Suprapubic skin (tissue), 4 donors: ENCODE measurements around the gene ATPAF1. TPM values are rescaled to one million over a fixed set of nuclear protein-coding genes. Genes with fewer than 3 reads are reported as not detected.

ENCODE experiments used
- DNase-seq, 2 donors: peaks; one replicate each; pipeline ENCODE4 v3.0.0-alpha.2; 2019; ENCODE audit warnings: low spot score in 2 of 2
- H3K27ac ChIP-seq: fragments of 200-600 bp; sonication (generic); one replicate; pipeline ENCODE4 v1.5.1; 2019
- H3K27me3 ChIP-seq: fragments of 200-600 bp; sonication (generic); one replicate; pipeline ENCODE4 v1.5.1; 2019
- H3K36me3 ChIP-seq: fragments of 200-600 bp; sonication (generic); one replicate; pipeline ENCODE4 v1.5.1; 2019
- H3K4me1 ChIP-seq: fragments of 200-600 bp; sonication (generic); one replicate; pipeline ENCODE4 v1.5.1; 2019
- H3K4me3 ChIP-seq: fragments of 200-600 bp; sonication (generic); one replicate; pipeline ENCODE4 v1.5.1; 2019; ENCODE audit warnings: mild to moderate bottlenecking
- H3K9me3 ChIP-seq: fragments of 200-600 bp; sonication (generic); one replicate; pipeline ENCODE4 v1.5.1; 2019
- CTCF ChIP-seq, 2 donors: fragments of 200-600 bp in 1 of 2; fragments of 450-650 bp in 1 of 2; sonication (generic) in 1 of 2; IDR thresholded peaks; one replicate each; pipeline ENCODE4 v1.5.1; 2016 to 2019; ENCODE audit warnings: antibody characterized with exemption in 2 of 2, mild to moderate bottlenecking in 1 of 2, moderate library complexity in 1 of 2
- EP300 ChIP-seq: sonication (generic); formaldehyde crosslinking; IDR thresholded peaks from one replicate; pipeline ENCODE4 v1.6.1; 2017; ENCODE audit warnings: antibody characterized with exemption
- POLR2A ChIP-seq, 2 donors: fragments of 450-650 bp; IDR thresholded peaks; one replicate each; pipeline ENCODE4 v1.6.1; 2017; ENCODE audit warnings: antibody characterized with exemption in 2 of 2, mild to moderate bottlenecking in 2 of 2, moderate library complexity in 2 of 2
- POLR2AphosphoS5 ChIP-seq, 3 donors: sonication (generic); formaldehyde crosslinking; IDR thresholded peaks; one replicate each; pipeline ENCODE4 v1.6.1; 2017; ENCODE audit warnings: antibody characterized with exemption in 3 of 3
- WGBS: methylation state at CpG from one replicate; pipeline ENCODE4 v1.1.5; 2018; 5-methylcytosine and 5-hydroxymethylcytosine counted together
- total RNA-seq, 4 donors: library from RNA; depleted of rRNA; stranded (reverse); fragments of >200 nt; gene quantifications; one replicate each; pipeline ENCODE4 v1.1.0, GENCODE V29; 2016

The ATPAF1 gene
- total RNA-seq, 4 donors from 2014 or later, result 29.0 to 43.6 (median 30.9) TPM

- Histone ChIP-seq H3K4me3 (no peak overlapping the region), H3K36me3 (peaks cover 30% of the 10 kb centered on the region), H3K27ac (no peak overlapping the region), H3K27me3 (no peaks in the 10 kb centered on the region), H3K9me3 (no peaks in the 10 kb centered on the region), H3K4me1 (no peaks in the 10 kb centered on the region)
- DNase-seq, result no peak
- TF ChIP-seq POLR2AphosphoS5 (IDR thresholded peaks at IDR 0.05) (no peak), CTCF (IDR thresholded peaks at IDR 0.05) (no peak), POLR2A (IDR thresholded peaks at IDR 0.05) (no peak), EP300 (no peak)
Measured at GRCh38 chr1:46642115-46642680, 26.0 kb downstream of the ATPAF1 start.

GRCh38 chr1:46639547-46639946 is 28.6 kb downstream of the ATPAF1 start:
- H3K4me1 ChIP-seq, result no peaks in the 10 kb centered on the region
- 65% methylated on average over 1 of the region's 1 CpG for WGBS
- no peak overlapping the region for H3K27ac ChIP-seq

GRCh38 chr1:46638921-46639320 is 29.2 kb downstream of the ATPAF1 start:
- Histone ChIP-seq H3K27ac (no peak overlapping the region), H3K36me3 (peaks cover 57% of the 10 kb centered on the region), H3K9me3 (no peaks in the 10 kb centered on the region), H3K27me3 (no peaks in the 10 kb centered on the region), H3K4me3 (no peak overlapping the region), H3K4me1 (no peaks in the 10 kb centered on the region)
- TF ChIP-seq CTCF (IDR thresholded peaks at IDR 0.05) (no peak), POLR2AphosphoS5 (IDR thresholded peaks at IDR 0.05) (no peak), POLR2A (IDR thresholded peaks at IDR 0.05) (no peak), EP300 (no peak)
- DNase-seq, result no peak

More at GRCh38 chr1:46639547-46639946, 28.6 kb downstream of the ATPAF1 start:
- TF ChIP-seq POLR2A (IDR thresholded peaks at IDR 0.05) (no peak), POLR2AphosphoS5 (IDR thresholded peaks at IDR 0.05) (no peak), CTCF (IDR thresholded peaks at IDR 0.05) (no peak), EP300 (no peak)
- H3K36me3 ChIP-seq, result peaks cover 51% of the 10 kb centered on the region
- no peaks in the 10 kb centered on the region for H3K27me3 ChIP-seq
- DNase-seq, result no peak
- no peaks in the 10 kb centered on the region for H3K9me3 ChIP-seq
- no peak overlapping the region for H3K4me3 ChIP-seq

- peaks cover 59% of the 10 kb centered on the region for H3K36me3 ChIP-seq
- no peak for TF ChIP-seq POLR2AphosphoS5 (IDR thresholded peaks at IDR 0.05)
- TF ChIP-seq CTCF (IDR thresholded peaks at IDR 0.05), result no peak
- no peak for TF ChIP-seq EP300
- TF ChIP-seq POLR2A (IDR thresholded peaks at IDR 0.05), result no peak
Measured at GRCh38 chr1:46637444-46638083, 30.6 kb downstream of the ATPAF1 start.

GRCh38 chr1:46635205-46635604 is 33.0 kb downstream of the ATPAF1 start:
- H3K27me3 ChIP-seq, result no peaks in the 10 kb centered on the region
- 86% methylated on average over 2 of the region's 2 CpGs for WGBS

More at GRCh38 chr1:46637444-46638083, 30.6 kb downstream of the ATPAF1 start:
- DNase-seq, result no peak
- no peaks in the 10 kb centered on the region for H3K9me3 ChIP-seq
- no peaks in the 10 kb centered on the region for H3K27me3 ChIP-seq
- no peak overlapping the region for H3K4me3 ChIP-seq
- H3K4me1 ChIP-seq, result no peaks in the 10 kb centered on the region
- WGBS, result 40% methylated on average over 2 of the region's 2 CpGs
- H3K27ac ChIP-seq, result no peak overlapping the region

More at GRCh38 chr1:46635205-46635604, 33.0 kb downstream of the ATPAF1 start:
- Histone ChIP-seq H3K9me3 (no peaks in the 10 kb centered on the region), H3K4me3 (no peak overlapping the region), H3K27ac (no peak overlapping the region), H3K36me3 (peaks cover 68% of the 10 kb centered on the region), H3K4me1 (no peaks in the 10 kb centered on the region)
- TF ChIP-seq CTCF (IDR thresholded peaks at IDR 0.05) (no peak), POLR2A (IDR thresholded peaks at IDR 0.05) (no peak), POLR2AphosphoS5 (IDR thresholded peaks at IDR 0.05) (no peak), EP300 (no peak)
- no peak for DNase-seq
